Measurements from ENCODE around the gene FTO.

- TF ChIP-seq POLR2AphosphoS5 (IDR thresholded peaks at IDR 0.05; ENCODE audit: borderline replicate concordance, low read depth, low read length) (no peak), EZH2 (IDR thresholded peaks at IDR 0.05) (no peak), FOXP2 (optimal IDR thresholded peaks at IDR 0.05; ENCODE audit: control extremely low read depth, extremely low read length, insufficient read depth) (no peak)
Observed at GRCh38 chr16:53881371-53881770, 177.4 kb downstream of the FTO start.

All from SK-N-MC (cell line).